ENCODE measurements around the gene CHCHD5.

DNA sequence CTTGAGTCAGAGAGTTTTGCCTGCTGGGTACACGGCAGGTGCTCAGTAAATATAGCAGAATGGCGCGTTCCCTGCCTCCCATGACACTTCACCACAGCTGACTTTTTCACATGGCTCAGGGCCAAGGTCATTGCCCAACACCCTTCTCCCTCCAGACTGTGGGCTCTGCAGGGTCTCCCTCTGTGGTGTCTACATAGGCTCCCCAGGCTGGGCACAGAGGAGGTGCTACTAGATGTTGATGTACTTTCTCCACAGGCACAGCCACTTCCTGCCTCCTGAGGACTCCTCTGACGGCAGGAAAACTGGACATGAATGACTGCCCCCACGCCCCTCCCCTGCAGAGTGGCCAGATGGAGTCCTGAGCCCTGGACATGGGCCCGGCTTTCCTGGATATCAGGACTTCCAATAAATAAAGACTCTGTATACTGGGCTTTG, 4.2 kb downstream of the CHCHD5 start:
- TF ChIP-seq, protein P1, sequence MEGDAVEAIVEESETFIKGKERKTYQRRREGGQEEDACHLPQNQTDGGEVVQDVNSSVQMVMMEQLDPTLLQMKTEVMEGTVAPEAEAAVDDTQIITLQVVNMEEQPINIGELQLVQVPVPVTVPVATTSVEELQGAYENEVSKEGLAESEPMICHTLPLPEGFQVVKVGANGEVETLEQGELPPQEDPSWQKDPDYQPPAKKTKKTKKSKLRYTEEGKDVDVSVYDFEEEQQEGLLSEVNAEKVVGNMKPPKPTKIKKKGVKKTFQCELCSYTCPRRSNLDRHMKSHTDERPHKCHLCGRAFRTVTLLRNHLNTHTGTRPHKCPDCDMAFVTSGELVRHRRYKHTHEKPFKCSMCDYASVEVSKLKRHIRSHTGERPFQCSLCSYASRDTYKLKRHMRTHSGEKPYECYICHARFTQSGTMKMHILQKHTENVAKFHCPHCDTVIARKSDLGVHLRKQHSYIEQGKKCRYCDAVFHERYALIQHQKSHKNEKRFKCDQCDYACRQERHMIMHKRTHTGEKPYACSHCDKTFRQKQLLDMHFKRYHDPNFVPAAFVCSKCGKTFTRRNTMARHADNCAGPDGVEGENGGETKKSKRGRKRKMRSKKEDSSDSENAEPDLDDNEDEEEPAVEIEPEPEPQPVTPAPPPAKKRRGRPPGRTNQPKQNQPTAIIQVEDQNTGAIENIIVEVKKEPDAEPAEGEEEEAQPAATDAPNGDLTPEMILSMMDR (IDR thresholded peaks at IDR 0.05): no peak
- TF ChIP-seq POLR2A (IDR thresholded peaks at IDR 0.05): no peak

Data from tibial nerve (tissue), 3 donors.